GM12878 (cell line): ENCODE results near the gene SLC47A2. TPM values are rescaled to one million over a fixed set of nuclear protein-coding genes. Genes with fewer than 3 reads are reported as not detected.

Experiments
- ATAC-seq: fragments of 200-7000 bp; cut with Tn5 transposase; 3 replicates; pipeline ENCODE4 v1.9.1; 2020; ENCODE audit warnings: mild to moderate bottlenecking, moderate library complexity
- BruUV-seq: library from RNA; stranded (reverse); fragments of 400-500 nt; replicated peaks from 2 replicates; lab custom pipeline; 2021; lab: Mats Ljungman, UMichigan
- CTCF ChIA-PET: fragments of 300-600 bp; sonication (Branson Sonifier 250); formaldehyde crosslinking; extraction: SDS; loops from one replicate; lab custom pipeline; 2021; ENCODE audit warnings: inconsistent platforms; lab: Yijun Ruan, JAX
- POLR2A ChIA-PET: fragments of 350-600 bp; formaldehyde crosslinking; extraction: SDS; loops from one replicate; lab custom pipeline; 2021; ENCODE audit warnings: inconsistent platforms; lab: Charles Lee
- RAD21 ChIA-PET: fragments of 300-600 bp; sonication (Branson Sonifier 250); formaldehyde crosslinking; loops from one replicate; lab custom pipeline; 2023; ENCODE audit warnings: antibody characterized with exemption; ENCODE audit not compliant: unreplicated experiment; lab: Charles Lee
- SMC1A ChIA-PET: fragments of 300-600 bp; sonication (Branson Sonifier 250); formaldehyde crosslinking; loops from one replicate; lab custom pipeline; 2023; ENCODE audit not compliant: unreplicated experiment, uncharacterized antibody; lab: Charles Lee
- DNase-seq: peaks from one replicate; pipeline ENCODE4 v3.0.0-alpha.2; 2011; ENCODE audit warnings: low read depth, low spot score
- FAIRE-seq: peaks from 3 replicates; lab custom pipeline; 2011; peaks lifted over from hg19 to GRCh38; lab: Jason Lieb, UNC
- H2AFZ ChIP-seq: 2 replicates; pipeline ENCODE4 v1.6.0; 2011; ENCODE audit warnings: low read depth, low read length, control low read depth; ENCODE audit not compliant: control insufficient read depth
- H3K27ac ChIP-seq: 2 replicates; pipeline ENCODE4 v1.5.1; 2011; ENCODE audit warnings: control low read depth; ENCODE audit not compliant: control insufficient read depth, insufficient read depth
- H3K27me3 ChIP-seq, 2 experiments: replicated peaks in 1 of 2; 2 replicates each; pipeline versions ENCODE4 v1.6.0 to v1.6.1; 2011; ENCODE audit warnings: low read length in 1 of 2; ENCODE audit not compliant: control insufficient read depth in 2 of 2, insufficient read depth in 2 of 2
- H3K36me3 ChIP-seq, 2 experiments: 2 replicates each; pipeline ENCODE4 v1.5.1; 2011; ENCODE audit warnings: low read length in 1 of 2; ENCODE audit not compliant: control insufficient read depth in 2 of 2, insufficient read depth in 2 of 2
- H3K4me1 ChIP-seq: 2 replicates; pipeline ENCODE4 v1.6.1; 2011; ENCODE audit warnings: mild to moderate bottlenecking, low read length, moderate library complexity, mixed read lengths; ENCODE audit not compliant: control insufficient read depth, insufficient read depth
- H3K4me2 ChIP-seq: 2 replicates; pipeline ENCODE4 v1.6.0; 2011; ENCODE audit warnings: control low read depth; ENCODE audit not compliant: control insufficient read depth, insufficient read depth
- H3K4me3 ChIP-seq: fragments of 200-600 bp; sonication (generic); 2 replicates; pipeline ENCODE4 v1.5.1; 2016
- H3K79me2 ChIP-seq: 2 replicates; pipeline ENCODE4 v1.6.0; 2011; ENCODE audit warnings: low read length; ENCODE audit not compliant: control insufficient read depth, insufficient read depth
- H3K9ac ChIP-seq: 2 replicates; pipeline ENCODE4 v1.8.0; 2011; ENCODE audit warnings: low read length, control low read depth, mixed read lengths; ENCODE audit not compliant: control insufficient read depth, insufficient read depth
- H3K9me3 ChIP-seq: replicated peaks from 3 replicates; pipeline ENCODE4 v1.5.1; 2011; ENCODE audit warnings: mild to moderate bottlenecking, low read length; ENCODE audit not compliant: control insufficient read depth, insufficient read depth
- H4K20me1 ChIP-seq: 2 replicates; pipeline ENCODE4 v1.6.0; 2011; ENCODE audit not compliant: control insufficient read depth, insufficient read depth
- ESRRA ChIP-seq: IDR thresholded peaks from 2 replicates; pipeline ENCODE4 v1.6.1; 2012; ENCODE audit warnings: mild to moderate bottlenecking, low read length, improper control_type of control experiment
- RAD21 ChIP-seq: IDR thresholded peaks from 2 replicates; pipeline ENCODE4 v1.6.1; 2011; ENCODE audit warnings: mild to moderate bottlenecking, low read depth, low read length, moderate library complexity; ENCODE audit not compliant: insufficient read depth
- SREBF2 ChIP-seq: IDR thresholded peaks from 2 replicates; pipeline ENCODE4 v1.6.1; 2012; ENCODE audit warnings: mild to moderate bottlenecking, low read length
- SUZ12 ChIP-seq: fragments of 200-600 bp; sonication (generic); IDR thresholded peaks from one replicate; pipeline ENCODE4 v1.6.1; 2018; ENCODE audit warnings: antibody characterized with exemption, mild to moderate bottlenecking; ENCODE audit not compliant: unreplicated experiment
- YBX1 ChIP-seq: fragments of 450-650 bp; IDR thresholded peaks from 2 replicates; pipeline ENCODE4 v1.6.1; 2016; ENCODE audit warnings: antibody characterized with exemption
- ZNF384 ChIP-seq: IDR thresholded peaks from 2 replicates; pipeline ENCODE4 v1.6.1; 2012; ENCODE audit warnings: low read depth, mild to moderate bottlenecking, low read length, improper control_type of control experiment, borderline replicate concordance
- WGBS: methylation state at CpG from one replicate; pipeline ENCODE4 v1.1.6; 2016; ENCODE audit warnings: low lambda C conversion rate; ENCODE audit not compliant: insufficient replicate concordance, insufficient coverage; ENCODE audit errors: missing lambda C conversion rate; 5-methylcytosine and 5-hydroxymethylcytosine counted together
- in situ Hi-C: fragments of 300-500 bp; cut with MboI; formaldehyde crosslinking; loops from 9 replicates; pipeline ENCODE4 v1.14.3; 2018; ENCODE audit warnings: mixed read lengths
- intact Hi-C: fragments of 100-400 bp; cut with micrococcal nuclease; formaldehyde crosslinking; loops from one replicate; pipeline ENCODE4 v1.14.2; 2022; ENCODE audit not compliant: unreplicated experiment
- polyA plus RNA-seq, 11 experiments: library from polyadenylated mRNA; depleted of rRNA in 4 of 11; unstranded in 6 of 11; stranded (reverse) in 5 of 11; fragments of >200 nt; fragmentation: Nextera tagmentation in 4 of 11; fragmentation: Illumina TruSeq in 1 of 11; extraction: Ambion mirVana in 4 of 11; extraction: Trizol in 1 of 11; gene quantifications; 1 replicate in 1 of 11; 2 replicates in 10 of 11; pipeline versions ENCODE4 v1.2.1 to v1.2.3, GENCODE V29; 2011 to 2016; ENCODE audit warnings: inconsistent platforms in 2 of 11, missing spikeins in 2 of 11, low read depth in 1 of 11
- total RNA-seq, 4 experiments: library from RNA; depleted of rRNA in 3 of 4; stranded (reverse); fragments of >200 nt in 3 of 4; fragmentation: Illumina TruSeq in 1 of 4; extraction: Trizol in 1 of 4; gene quantifications; 2 replicates each; pipeline versions ENCODE4 v1.2.1 to v1.2.3, GENCODE V29; 2013 to 2021
- TF ChIP-seq, protein P1 (sequence below): fragments of 450-650 bp; formaldehyde crosslinking; IDR thresholded peaks from 2 replicates; pipeline ENCODE4 v1.4.0; 2020; ENCODE audit warnings: mild to moderate bottlenecking, moderate library complexity
- TF ChIP-seq, protein P2 (sequence below): fragments of 450-650 bp; IDR thresholded peaks from 2 replicates; pipeline ENCODE4 v1.6.1; 2016; ENCODE audit warnings: mild to moderate bottlenecking
- TF ChIP-seq, protein P3 (sequence below): fragments of 450-650 bp; formaldehyde crosslinking; IDR thresholded peaks from 2 replicates; pipeline ENCODE4 v1.5.0; 2022; ENCODE audit warnings: mild to moderate bottlenecking, missing genetic modification characterization

The SLC47A2 gene
- total and polyA plus RNA-seq, 10 of the 15 experiments (the other 5 are each of a cell fraction or from before 2014, with no cell fraction given) = not detected

DNA sequence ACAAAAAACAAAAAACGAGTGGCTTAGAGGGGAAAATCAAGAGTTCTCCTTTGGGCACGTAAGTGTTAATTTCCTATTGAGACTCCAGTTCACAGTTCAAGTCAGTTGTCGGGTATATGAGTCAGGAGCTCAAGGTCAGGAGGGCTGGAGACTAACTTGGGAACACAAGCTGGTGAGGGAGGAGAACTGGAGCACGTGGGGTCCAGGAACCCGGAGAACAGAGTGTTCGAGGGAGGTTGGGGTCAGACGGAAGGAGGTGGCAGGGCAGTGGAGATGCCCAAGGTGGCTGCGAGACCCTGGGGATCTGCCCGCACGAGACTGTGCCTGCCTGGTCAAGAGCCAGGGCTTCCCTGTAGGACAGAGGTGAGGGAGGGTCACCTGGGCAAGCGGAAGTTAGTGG, 19.7 kb upstream of the SLC47A2 start (continued):
- TF ChIP-seq, protein P1, sequence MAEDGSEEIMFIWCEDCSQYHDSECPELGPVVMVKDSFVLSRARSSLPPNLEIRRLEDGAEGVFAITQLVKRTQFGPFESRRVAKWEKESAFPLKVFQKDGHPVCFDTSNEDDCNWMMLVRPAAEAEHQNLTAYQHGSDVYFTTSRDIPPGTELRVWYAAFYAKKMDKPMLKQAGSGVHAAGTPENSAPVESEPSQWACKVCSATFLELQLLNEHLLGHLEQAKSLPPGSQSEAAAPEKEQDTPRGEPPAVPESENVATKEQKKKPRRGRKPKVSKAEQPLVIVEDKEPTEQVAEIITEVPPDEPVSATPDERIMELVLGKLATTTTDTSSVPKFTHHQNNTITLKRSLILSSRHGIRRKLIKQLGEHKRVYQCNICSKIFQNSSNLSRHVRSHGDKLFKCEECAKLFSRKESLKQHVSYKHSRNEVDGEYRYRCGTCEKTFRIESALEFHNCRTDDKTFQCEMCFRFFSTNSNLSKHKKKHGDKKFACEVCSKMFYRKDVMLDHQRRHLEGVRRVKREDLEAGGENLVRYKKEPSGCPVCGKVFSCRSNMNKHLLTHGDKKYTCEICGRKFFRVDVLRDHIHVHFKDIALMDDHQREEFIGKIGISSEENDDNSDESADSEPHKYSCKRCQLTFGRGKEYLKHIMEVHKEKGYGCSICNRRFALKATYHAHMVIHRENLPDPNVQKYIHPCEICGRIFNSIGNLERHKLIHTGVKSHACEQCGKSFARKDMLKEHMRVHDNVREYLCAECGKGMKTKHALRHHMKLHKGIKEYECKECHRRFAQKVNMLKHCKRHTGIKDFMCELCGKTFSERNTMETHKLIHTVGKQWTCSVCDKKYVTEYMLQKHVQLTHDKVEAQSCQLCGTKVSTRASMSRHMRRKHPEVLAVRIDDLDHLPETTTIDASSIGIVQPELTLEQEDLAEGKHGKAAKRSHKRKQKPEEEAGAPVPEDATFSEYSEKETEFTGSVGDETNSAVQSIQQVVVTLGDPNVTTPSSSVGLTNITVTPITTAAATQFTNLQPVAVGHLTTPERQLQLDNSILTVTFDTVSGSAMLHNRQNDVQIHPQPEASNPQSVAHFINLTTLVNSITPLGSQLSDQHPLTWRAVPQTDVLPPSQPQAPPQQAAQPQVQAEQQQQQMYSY (CRISPR knock-in tag) = no peak
- TF ChIP-seq YBX1 = no peak
- TF ChIP-seq, protein P2, sequence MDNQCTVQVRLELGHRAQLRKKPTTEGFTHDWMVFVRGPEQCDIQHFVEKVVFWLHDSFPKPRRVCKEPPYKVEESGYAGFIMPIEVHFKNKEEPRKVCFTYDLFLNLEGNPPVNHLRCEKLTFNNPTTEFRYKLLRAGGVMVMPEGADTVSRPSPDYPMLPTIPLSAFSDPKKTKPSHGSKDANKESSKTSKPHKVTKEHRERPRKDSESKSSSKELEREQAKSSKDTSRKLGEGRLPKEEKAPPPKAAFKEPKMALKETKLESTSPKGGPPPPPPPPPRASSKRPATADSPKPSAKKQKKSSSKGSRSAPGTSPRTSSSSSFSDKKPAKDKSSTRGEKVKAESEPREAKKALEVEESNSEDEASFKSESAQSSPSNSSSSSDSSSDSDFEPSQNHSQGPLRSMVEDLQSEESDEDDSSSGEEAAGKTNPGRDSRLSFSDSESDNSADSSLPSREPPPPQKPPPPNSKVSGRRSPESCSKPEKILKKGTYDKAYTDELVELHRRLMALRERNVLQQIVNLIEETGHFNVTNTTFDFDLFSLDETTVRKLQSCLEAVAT = no peak
- TF ChIP-seq ESRRA = no peak
- no peak for TF ChIP-seq RAD21

DNA sequence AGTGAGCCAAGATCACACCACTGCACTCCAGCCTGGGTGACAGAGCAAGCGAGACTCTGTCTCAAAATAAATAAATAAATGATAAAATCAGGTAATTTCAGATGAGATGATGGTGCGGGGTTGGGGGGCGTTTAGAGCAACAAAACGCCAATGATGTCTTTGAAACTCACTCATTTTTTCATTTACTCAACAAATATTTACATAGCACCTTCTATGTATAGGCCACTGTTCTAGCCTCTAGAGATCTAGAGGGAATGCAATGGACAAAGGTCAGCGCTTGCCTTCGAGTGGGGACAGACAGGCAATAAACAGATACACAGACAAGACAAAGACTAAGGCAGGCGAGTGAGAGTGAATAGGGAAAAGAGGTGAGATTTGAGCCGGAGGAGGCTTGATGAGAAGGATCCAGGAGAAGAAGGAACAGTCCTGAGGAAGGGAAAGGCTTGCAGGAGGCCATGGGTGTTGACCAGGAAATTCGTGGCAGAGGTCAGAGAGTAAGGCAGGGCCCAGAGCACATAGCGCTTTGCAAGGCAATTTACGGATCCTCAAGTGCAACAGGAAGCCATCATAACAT, 17.7 kb upstream of the SLC47A2 start:
- Histone ChIP-seq H3K36me3 (no peaks in the 10 kb centered on the region), H3K79me2 (no peaks in the 10 kb centered on the region), H3K4me1 (no peaks in the 10 kb centered on the region), H2AFZ (no peak overlapping the region), H3K9me3 (no peaks in the 10 kb centered on the region), H4K20me1 (no peaks in the 10 kb centered on the region), H3K4me2 (no peak overlapping the region), H3K4me3 (no peak overlapping the region), H3K9ac (no peak overlapping the region), H3K27me3 (no peaks in the 10 kb centered on the region), H3K27ac (no peak overlapping the region)
- POLR2A ChIA-PET = no interaction called here
- FAIRE-seq = no peak
- no TSS peak for BruUV-seq
- intact Hi-C loops = no loop called here
- no peak for DNase-seq
- TF ChIP-seq SUZ12 (no peak), ZNF384 (no peak), SREBF2 (no peak)
- TF ChIP-seq, protein P3, sequence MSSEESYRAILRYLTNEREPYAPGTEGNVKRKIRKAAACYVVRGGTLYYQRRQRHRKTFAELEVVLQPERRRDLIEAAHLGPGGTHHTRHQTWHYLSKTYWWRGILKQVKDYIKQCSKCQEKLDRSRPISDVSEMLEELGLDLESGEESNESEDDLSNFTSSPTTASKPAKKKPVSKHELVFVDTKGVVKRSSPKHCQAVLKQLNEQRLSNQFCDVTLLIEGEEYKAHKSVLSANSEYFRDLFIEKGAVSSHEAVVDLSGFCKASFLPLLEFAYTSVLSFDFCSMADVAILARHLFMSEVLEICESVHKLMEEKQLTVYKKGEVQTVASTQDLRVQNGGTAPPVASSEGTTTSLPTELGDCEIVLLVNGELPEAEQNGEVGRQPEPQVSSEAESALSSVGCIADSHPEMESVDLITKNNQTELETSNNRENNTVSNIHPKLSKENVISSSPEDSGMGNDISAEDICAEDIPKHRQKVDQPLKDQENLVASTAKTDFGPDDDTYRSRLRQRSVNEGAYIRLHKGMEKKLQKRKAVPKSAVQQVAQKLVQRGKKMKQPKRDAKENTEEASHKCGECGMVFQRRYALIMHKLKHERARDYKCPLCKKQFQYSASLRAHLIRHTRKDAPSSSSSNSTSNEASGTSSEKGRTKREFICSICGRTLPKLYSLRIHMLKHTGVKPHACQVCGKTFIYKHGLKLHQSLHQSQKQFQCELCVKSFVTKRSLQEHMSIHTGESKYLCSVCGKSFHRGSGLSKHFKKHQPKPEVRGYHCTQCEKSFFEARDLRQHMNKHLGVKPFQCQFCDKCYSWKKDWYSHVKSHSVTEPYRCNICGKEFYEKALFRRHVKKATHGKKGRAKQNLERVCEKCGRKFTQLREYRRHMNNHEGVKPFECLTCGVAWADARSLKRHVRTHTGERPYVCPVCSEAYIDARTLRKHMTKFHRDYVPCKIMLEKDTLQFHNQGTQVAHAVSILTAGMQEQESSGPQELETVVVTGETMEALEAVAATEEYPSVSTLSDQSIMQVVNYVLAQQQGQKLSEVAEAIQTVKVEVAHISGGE (CRISPR knock-in tag) = no peak
- RAD21 ChIA-PET = no interaction called here
- ATAC-seq = no peak
- CTCF ChIA-PET = no interaction called here
- 33% methylated on average over 11 of the region's 11 CpGs for WGBS
- SMC1A ChIA-PET = no interaction called here
- in situ Hi-C loops = no loop called here
